Activated T-cell treated with anti-CD3 and anti-CD28 coated beads for 24 hours (primary cell): ENCODE measurements around the gene COPZ1.
"Not testable (repeated sequence)": the region's sequence is repeated elsewhere in the genome, so short reads cannot be mapped to it uniquely, and the experiment has no call there.

Experiments
- DNase-seq: peaks from one replicate; pipeline ENCODE4 v3.0.0-alpha.2; 2020; ENCODE audit warnings: low read depth

COPZ1 gene

GRCh38 chr12:54294953-54295566, 29.9 kb upstream of the COPZ1 start:
- no peak for DNase-seq

DNA sequence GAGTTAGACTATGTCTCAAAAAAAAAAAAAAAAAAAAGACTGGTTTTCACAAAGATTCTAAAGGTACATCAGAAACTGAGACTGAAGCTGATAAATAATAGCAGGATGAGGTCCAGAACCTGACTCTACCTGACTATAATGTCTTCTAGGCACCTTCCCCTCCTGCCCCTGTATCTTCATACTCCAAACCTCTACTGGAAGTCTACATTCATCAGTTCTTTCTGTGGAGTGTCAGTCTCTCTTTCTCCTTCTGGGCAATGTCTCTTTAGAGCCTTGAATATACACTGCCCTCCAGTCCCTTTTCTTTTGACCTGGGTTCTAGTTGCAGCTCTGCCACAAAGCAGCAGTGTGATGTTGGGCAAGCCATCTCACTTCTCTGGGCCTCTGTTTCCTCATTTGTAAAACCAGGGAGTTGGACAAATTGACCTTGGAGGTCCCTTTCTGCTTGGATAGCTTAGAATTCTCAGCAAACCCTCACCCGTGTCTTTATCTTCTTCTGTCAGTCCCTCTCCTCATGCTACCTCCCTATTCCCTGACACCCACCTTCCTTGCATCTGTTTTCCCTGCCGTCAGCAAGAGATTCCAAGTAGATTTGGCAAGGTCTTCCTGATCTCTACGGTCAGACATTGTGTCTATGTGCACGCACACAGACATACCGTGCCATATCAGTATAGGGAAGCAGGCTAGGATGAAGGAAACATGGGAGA, 28.4 kb upstream of the COPZ1 start:
- no peak for DNase-seq

- no peak for DNase-seq
These were observed 26.0 kb upstream of the COPZ1 start for GRCh38 chr12:54298904-54299303.

DNA sequence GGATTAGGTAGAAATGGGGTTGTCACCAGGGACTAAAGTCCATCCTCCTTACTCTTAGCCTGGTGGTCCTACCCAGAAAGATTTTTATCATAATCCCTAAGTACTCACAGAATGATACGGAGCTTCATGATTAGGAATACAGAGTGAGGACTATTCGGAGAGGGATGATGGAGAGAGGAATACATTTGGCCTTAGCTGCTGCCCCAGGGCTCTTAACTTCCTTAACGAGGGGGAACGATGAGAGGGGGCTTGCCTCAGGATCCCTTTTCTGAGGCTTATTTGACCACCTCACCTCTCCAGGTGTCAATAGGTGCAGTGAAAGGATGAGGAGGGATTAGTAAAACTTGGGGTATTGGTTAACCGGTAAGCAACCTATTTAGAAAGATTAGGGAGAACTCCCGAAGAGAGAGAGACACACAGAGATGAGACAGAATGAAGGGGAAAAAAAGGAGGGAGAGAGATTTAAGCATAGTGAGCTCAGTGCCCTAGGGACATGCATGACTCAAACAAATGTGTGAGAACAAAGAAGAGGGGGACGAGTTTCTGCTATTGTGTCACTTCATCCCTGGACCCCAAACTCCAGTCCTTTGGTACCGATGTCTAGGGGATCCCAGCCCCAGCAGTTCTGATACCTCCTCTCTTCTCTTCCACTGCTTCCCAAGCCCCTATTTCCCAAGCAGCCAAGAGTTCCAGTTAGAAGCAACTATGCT, 25.3 kb upstream of the COPZ1 start:
- DNase-seq = no peak

GRCh38 chr12:54300225-54300731, 24.7 kb upstream of the COPZ1 start:
- no peak for DNase-seq

DNA sequence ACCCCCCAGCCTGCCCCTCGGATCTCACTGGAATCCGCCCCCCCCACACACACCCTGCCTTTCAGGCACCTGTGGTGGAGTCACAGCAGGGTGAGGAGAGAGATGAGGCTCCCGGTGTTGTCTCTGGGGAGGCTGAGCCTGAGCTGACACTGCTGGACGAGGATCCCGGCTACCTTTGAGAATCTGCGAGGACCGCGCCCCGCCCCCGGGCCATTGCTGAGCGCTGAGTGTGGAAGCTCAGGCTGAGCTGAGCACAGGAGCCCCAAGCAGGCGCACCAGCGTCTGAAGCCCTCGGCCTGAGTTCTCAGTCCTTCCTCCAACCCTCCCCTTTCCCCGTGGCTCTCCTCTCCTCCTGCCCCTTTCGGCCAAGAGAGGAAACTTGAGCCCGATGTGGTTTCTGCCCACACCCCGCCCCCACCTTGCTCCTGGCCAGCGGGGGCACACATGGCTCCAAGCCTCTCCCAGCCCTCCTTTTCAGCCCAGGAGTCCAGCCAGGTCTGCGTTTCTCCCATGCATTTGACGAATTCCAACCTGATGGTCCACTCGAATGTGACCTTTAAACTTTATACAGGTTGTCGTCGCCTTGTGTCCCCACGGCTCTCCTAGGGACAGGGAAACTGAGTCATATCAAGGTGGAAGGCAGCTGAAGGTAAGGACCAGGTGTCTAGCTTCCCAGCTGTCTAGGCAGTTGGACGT, 24.1 kb upstream of the COPZ1 start, which contains the start of gene NFE2:
NFE2 (minus strand) TSS at position 284 of the 696 bp plus-strand sequence. CDS start 5,767 bp downstream, outside the sequence.
- no peak for DNase-seq

DNA sequence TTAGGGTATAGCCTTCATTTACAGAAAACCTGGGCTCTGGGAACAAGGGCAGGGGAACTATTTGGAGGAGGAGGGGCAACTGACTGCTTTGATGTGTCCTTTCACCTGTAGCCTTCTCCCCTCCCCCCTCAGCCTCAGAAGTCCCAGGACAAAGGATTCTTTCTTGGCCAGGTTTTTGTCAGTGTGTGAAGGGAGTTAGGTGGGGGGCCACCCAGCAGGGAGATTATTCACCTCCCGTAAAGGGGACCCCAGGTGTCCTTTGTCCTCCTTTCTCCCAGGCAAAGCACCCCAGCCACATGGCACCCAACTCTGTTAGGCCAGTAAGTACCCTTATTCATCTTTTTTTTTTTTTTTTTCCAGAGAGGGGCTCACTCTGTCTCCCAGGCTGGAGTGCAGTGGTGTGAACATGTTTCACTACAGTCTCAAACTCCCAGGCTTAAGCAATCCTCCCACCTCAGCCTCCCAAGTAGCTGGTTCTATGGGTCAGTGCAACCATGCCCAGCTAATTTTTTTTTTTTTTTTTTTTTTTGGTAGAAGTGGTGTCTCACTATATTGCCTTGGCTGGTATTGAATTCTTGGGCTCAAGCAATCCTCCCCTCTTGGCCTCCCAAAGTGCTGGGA, 23.4 kb upstream of the COPZ1 start:
- no peak for DNase-seq

- DNase-seq = no peak
These were observed 21.3 kb upstream of the COPZ1 start for GRCh38 chr12:54303640-54304039.

- DNase-seq = no peak
These were observed 20.6 kb upstream of the COPZ1 start for GRCh38 chr12:54304187-54304810.

GRCh38 chr12:54306925-54307741, 17.8 kb upstream of the COPZ1 start:
- no peak for DNase-seq

DNA sequence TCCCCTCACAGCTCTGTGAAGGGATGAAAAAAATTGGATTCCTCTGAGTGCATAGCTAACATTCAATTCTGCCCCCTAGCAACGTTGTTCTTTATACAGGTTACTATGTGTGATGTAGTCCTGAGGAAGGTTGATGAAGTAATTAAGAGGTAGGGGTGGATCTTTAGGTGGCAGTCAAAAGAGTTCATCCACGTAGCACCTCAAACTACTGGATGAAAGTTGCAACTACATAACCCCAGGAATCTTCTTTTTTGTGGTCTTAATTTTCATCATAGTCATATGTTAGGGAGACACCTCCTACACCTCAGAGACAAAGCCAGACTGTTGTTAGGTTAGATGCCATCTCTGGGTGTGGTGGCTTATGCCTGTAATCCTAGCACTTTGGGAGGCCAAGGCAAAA, 13.9 kb upstream of the COPZ1 start:
- no peak for DNase-seq

GRCh38 chr12:54312309-54312708, 12.6 kb upstream of the COPZ1 start:
- DNase-seq = not testable (repeated sequence)

GRCh38 chr12:54321363-54321762, 3.6 kb upstream of the COPZ1 start:
- no peak for DNase-seq

GRCh38 chr12:54325442-54326109, 645 bp downstream of the COPZ1 start:
- DNase-seq = not testable (repeated sequence)

- DNase-seq = no peak
These were observed 3.8 kb downstream of the COPZ1 start for GRCh38 chr12:54328595-54329337.

GRCh38 chr12:54329759-54330158, 4.8 kb downstream of the COPZ1 start:
- no peak for DNase-seq

DNA sequence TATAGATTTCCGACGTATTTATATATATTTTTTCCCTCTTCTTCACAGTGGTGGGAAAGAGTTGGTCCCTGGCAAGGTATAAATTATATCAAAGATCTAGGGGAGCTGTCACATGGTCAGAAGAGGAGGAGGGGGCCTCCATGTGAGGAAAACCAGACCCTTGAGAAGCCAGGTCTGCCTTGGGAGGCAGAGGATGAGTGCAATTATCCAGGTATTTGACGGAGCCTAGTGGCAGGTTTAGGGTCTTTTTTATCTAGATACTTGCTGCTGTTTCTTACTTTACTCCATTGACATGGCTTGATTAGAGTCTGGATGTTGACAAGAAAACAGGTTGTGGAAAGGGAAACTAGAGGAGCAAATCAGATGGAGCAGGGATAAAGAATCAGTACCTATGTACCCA, 5.5 kb downstream of the COPZ1 start:
- DNase-seq = no peak

DNA sequence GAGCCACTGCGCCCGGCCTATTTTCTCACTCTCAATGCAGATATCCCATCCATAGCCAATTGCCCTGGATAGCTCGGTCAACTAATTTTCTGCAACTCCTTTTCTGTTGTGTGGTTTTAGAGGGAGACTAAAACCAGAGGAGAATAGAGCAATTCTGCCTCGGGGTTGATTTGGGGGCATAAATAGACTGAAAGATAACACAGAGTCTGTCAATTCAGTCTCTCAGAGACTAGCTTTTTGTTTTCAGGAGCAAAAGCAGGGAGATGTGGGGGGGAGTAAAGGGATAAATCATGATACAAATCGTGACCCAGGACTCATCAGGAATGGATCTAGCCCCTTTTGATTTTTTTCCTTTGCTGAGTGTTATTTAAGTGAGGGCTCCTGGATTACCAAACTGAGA, 6.5 kb downstream of the COPZ1 start:
- no peak for DNase-seq

DNA sequence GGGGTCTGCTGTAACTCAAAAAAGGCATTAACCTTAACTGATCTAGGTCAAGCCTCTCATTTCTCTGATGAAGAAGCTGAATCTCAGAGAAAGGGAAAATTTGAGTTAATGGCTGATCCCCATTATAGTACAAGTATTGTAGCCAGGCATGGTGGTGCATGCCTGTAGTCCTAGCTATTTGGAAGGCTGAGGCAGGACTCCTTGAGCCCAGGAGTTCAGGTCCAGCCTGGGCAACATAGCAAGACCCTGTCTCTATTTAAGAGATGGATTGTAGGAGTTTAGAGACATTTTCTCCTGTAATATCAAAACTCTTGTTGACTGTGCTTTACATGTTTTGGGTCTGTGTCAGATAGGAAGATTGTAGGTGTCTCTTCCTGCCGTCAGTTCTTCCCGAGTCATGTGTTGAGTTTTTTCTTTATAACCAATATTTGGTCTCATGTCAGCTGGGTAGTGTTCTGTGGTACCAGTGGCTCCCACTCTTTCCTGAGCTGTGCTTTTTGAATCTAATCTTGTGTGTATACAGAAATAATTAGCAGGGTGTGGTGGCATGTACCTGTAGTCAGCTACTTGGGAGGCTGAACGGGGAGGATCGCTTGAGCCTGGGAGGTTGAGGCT, 8.6 kb downstream of the COPZ1 start:
- no peak for DNase-seq
